Activated naive CD8-positive, alpha-beta T cell treated with anti-CD3 and anti-CD28 coated beads, Interleukin-2, amount 10 ng/mL, durations not matched to agents 7 days and 5 days (primary cell): ENCODE measurements around the gene CHAF1A. TPM values are rescaled to one million over a fixed set of nuclear protein-coding genes. Genes with fewer than 3 reads are reported as not detected.
A peak's percentile ranks its signal among the peaks of the same experiment; 100 is the strongest.

Experiments
- ATAC-seq: fragments of 150-1000 bp; cut with Tn5 transposase; one replicate; pipeline ENCODE4 v1.10.0; 2021; ENCODE audit warnings: low read depth, moderate library complexity
- POLR2A ChIA-PET: fragments of 350-600 bp; sonication (Branson Sonifier 250); formaldehyde crosslinking; loops from one replicate; lab custom pipeline; 2021; ENCODE audit warnings: antibody characterized with exemption; lab: Charles Lee
- DNase-seq: peaks from one replicate; pipeline ENCODE4 v3.0.0; 2021
- H3K27ac Mint-ChIP-seq: one replicate; pipeline ENCODE4 v1.8.0; 2022; ENCODE audit warnings: mild to moderate bottlenecking, mixed read lengths
- H3K27me3 Mint-ChIP-seq: one replicate; pipeline ENCODE4 v1.8.0; 2022; ENCODE audit warnings: mild to moderate bottlenecking, moderate library complexity, mixed read lengths
- H3K36me3 Mint-ChIP-seq: one replicate; pipeline ENCODE4 v1.8.0; 2021; ENCODE audit warnings: mild to moderate bottlenecking, mixed read lengths
- H3K4me1 Mint-ChIP-seq: one replicate; pipeline ENCODE4 v1.8.0; 2021; ENCODE audit warnings: mixed read lengths
- H3K4me3 Mint-ChIP-seq: one replicate; pipeline ENCODE4 v1.8.0; 2022; ENCODE audit warnings: mild to moderate bottlenecking, moderate library complexity, mixed read lengths
- H3K9me3 Mint-ChIP-seq: one replicate; pipeline ENCODE4 v1.8.0; 2021; ENCODE audit warnings: mixed read lengths
- total RNA-seq, 2 experiments: library from RNA; stranded (reverse); gene quantifications; one replicate each; pipeline ENCODE4 v1.2.3, GENCODE V29; 2021

CHAF1A gene
- total RNA-seq, 2 experiments from 2014 or later: 77.0 to 79.1 TPM

DNA sequence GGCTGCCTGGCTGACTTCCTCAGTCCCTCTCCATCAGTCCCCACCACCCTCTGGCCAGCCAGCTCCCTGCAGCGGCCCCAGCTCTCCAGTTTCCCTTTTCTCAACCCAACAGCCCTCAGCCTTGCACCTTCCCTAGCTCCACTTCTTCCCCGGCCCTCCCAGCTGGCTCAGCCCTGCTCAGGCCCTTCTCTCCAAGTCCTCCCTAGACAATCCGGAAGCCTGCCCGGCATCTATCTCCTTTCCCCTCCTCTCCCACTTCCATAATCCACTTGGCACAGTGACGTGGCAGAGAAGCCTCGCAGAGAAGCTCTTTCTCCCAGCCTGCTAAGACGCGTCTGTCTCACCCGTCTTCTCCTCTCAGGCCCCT, 54.0 kb downstream of the CHAF1A start:
- Mint-ChIP-seq H3K4me1 (peaks cover 15% of the 10 kb centered on the region), H3K36me3 (peaks cover 1% of the 10 kb centered on the region), H3K9me3 (no peaks in the 10 kb centered on the region), H3K4me3 (peak overlapping the region; percentile 92), H3K27me3 (no peaks in the 10 kb centered on the region), H3K27ac (peak overlapping the region; percentile 88)
- ATAC-seq (no peak), DNase-seq (no peak)
- POLR2A ChIA-PET: interaction anchor here (1.2 to 3.4 kb wide), 3 partner anchors 14 to 210 kb away, joined by 3 to 33 read pairs (median 5); partner anchors contain the start of genes HDGFL2 and YJU2

DNA sequence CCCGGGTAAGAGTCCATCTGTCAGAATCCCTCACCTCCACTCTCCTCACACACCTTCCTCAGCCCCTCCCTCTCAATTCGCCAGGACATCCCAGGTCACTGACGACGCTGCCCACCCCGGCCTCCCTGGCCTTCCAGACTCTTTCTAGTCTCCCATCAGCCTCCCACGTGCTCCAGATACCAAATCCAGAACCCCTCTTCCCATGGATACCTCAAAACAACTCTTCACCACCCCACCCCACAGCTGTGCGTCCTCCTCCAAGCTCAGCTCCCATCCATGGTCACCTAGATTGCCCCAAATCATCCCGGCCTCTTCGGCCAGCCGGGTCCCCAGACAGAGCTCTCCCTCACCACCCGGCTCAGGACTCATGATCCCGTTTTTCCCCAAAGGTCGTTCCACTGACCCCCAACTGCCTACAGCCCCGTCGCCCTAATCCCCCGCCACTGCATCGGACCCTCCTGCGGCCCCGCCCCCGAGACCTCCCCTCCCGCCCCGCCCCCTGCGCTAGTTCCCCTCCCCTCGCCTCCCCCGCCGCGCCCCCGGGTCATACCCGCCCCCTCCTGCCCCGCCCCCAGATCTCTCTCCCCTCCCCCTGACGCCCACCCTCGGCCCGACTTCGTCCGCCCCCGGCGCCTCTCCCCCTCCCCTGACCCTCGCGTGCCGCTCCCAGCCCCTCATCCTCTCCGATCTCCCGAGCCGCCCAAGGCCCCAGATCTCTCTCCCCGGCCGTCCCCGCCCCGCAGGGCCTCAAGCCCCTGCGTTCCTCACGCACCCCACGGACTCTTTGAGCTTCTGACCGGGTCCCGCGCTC, 54.6 kb downstream of the CHAF1A start:
- no peaks in the 10 kb centered on the region for H3K27me3 Mint-ChIP-seq
- DNase-seq: peak; percentile 53
- H3K9me3 Mint-ChIP-seq: no peaks in the 10 kb centered on the region
- POLR2A ChIA-PET: interaction anchor here (0.6 to 3.4 kb wide), 4 partner anchors 14 to 210 kb away, joined by 3 to 33 read pairs (median 4); partner anchors contain the start of genes HDGFL2 and YJU2
- H3K4me3 Mint-ChIP-seq: peak overlapping the region; percentile 92
- peak; percentile 30 for ATAC-seq
- H3K27ac Mint-ChIP-seq: peak overlapping the region; percentile 93
- peaks cover 15% of the 10 kb centered on the region for H3K4me1 Mint-ChIP-seq
- peaks cover 1% of the 10 kb centered on the region for H3K36me3 Mint-ChIP-seq

DNA sequence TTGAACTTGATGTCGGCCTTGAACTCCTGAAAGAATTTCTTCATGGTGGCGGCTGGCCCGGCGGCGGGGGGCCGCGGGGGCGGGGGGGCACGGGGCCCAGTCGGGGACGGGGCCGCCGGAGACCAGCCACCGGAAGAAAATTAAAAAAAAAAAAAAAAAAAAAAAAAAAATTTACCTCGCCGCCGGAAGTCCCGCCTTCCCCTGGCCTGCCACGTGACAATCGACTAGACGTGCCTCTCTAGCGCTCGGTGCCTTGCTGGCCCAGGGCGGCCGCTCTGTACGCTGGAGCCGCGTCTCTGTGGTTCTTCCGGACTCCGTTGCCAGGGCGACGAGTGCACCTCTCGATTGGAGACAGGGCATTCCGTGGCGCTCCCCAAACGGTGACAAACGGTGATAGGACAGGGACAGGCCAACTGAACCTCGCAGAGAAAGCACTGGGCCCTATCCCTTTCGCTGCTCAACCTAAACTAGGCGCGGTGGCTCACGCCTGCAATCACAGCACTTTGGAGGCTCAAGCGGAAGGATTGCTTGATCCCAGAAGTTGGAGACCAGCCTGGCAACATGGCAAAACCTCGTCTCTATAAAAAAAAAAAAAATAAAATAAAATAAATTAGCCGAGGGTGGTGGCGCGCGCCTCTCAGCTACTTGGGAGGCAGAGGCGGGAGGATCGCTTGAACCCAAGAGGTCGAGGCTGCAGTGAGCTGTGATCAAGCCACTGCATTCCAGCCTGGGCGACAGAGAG, 55.4 kb downstream of the CHAF1A start, which contains the start of gene UBXN6:
Gene UBXN6, minus strand, starts transcription at position 141 of the 742 bp plus-strand sequence. Its CDS starts 97 bp downstream, at position 44.
- H3K4me3 Mint-ChIP-seq: peak within 1 kb of the TSS; percentile 93
- POLR2A ChIA-PET: interaction anchor here (0.6 to 3.4 kb wide), 4 partner anchors 13 to 211 kb away, joined by 3 to 33 read pairs (median 4); partner anchors contain the start of genes HDGFL2 and YJU2
- H3K36me3 Mint-ChIP-seq: peaks cover 1% of the 10 kb centered on the region

DNA sequence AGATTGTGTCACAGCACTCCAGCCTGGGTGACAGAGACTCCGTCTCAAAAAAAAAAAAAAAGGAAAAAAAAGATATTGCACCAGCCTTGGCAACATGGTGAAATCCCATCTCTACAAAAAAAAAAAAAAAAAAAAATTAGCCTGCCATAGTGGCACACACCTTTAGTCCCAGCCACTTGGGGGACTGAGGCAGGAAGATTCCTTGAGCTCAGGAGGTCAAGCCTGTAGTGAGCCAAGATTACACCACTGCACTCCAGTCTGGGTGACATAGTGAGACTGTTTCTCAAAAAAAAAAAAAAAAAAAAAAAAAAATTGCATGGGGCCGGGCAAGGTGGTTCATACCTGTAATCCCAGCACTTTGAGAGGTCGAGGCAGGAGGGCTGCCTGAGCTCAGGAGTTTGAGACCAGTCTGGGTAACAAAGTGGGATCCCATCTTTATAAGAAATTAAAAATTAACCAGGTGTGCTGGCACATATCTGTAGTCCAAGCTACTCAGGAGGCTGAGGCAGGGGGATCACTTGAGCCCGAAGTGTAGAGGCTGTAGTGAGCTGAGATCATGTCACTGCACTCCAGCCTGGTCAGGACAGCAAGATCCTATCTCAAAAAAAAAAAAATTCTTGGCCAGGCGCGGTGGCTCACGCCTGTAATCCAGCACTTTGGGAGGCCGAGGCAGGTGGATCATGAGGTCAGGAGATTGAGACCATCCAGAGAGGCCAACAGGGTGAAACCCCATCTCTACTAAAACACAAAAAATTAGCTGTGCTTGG, 62.6 kb downstream of the CHAF1A start:
- POLR2A ChIA-PET: interaction anchor here (0.6 kb wide), 1 partner anchor 20 kb away, joined by 4 read pairs; no protein-coding TSS in a partner anchor
- Mint-ChIP-seq H3K4me1 (no peaks in the 10 kb centered on the region), H3K9me3 (no peaks in the 10 kb centered on the region), H3K27me3 (no peaks in the 10 kb centered on the region), H3K36me3 (no peaks in the 10 kb centered on the region), H3K27ac (no peak overlapping the region), H3K4me3 (no peak overlapping the region)
- no peak for ATAC-seq
- no peak for DNase-seq

More for the DNA sequence above, 55.4 kb downstream of the CHAF1A start, which contains the start of gene UBXN6:
- no peaks in the 10 kb centered on the region for H3K9me3 Mint-ChIP-seq
- ATAC-seq (peak; percentile 91), DNase-seq (peak; percentile 96)
- peaks cover 15% of the 10 kb centered on the region for H3K4me1 Mint-ChIP-seq
- H3K27ac Mint-ChIP-seq: peak within 1 kb of the TSS; percentile 93
- H3K27me3 Mint-ChIP-seq: no peaks in the 10 kb centered on the region

DNA sequence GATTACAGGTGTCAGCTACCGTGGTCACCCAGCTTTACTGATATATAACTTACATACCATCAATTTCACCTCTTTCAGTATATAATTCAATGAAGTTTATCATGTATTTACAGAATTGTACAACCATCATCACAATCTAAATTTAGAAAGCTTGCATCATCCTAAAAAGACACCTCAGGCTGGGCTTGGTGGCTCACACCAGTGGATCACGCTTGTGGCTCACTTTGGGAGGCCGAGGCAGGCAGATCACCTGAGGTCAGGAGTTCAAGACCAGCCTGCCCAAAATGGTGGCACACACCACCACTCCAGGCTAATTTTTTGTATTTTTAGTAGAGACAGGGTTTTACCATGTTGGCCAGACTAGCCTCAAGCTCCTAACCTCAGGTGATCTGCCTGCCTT, 65.4 kb downstream of the CHAF1A start:
- no peaks in the 10 kb centered on the region for H3K36me3 Mint-ChIP-seq
- POLR2A ChIA-PET: interaction anchor here (0.9 kb wide), 1 partner anchor 9 kb away, joined by 4 read pairs; no protein-coding TSS in a partner anchor
- DNase-seq (no peak), ATAC-seq (no peak)
- H3K9me3 Mint-ChIP-seq: no peaks in the 10 kb centered on the region
- H3K4me3 Mint-ChIP-seq: no peak overlapping the region
- H3K4me1 Mint-ChIP-seq: peaks cover 3% of the 10 kb centered on the region
- H3K27me3 Mint-ChIP-seq: no peaks in the 10 kb centered on the region
- no peak overlapping the region for H3K27ac Mint-ChIP-seq

DNA sequence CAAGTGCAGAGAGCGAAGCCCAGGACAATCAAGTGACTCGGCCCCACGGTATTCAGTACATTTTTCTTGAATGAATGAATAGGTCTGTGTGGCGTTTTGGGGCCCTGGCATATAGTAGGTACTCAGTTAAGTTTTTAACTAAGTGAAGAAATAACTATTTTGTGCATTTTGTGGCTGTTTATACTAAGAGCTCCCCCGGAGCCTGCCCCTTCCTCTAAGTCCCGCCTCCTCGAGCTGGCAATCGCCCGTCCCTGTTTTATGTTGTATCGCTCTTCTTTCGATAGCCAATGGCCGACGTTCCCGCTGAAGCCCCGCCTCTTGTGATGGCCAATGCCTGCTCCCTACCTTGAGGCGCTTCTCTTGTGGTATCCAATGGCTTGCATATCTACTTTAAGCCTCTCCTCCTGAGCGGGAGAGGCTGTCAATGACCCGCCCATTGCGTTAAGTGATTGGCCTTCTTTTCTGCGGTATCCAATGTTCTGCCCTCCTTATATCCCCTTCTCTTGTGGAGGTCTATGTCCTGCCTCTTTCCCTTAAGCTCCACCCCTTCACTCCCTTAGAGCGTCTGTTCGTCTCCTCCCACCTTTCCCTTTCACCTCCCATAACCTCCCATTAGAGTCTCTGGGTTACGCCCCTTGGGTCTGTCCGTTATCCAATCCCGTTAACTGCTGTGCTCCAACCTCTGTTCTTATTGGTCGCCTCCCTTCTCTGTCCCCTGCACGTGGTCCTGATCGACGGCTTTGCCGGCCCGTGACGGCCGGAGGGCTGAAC, 69.1 kb downstream of the CHAF1A start:
- ATAC-seq: peak; percentile 88

DNA sequence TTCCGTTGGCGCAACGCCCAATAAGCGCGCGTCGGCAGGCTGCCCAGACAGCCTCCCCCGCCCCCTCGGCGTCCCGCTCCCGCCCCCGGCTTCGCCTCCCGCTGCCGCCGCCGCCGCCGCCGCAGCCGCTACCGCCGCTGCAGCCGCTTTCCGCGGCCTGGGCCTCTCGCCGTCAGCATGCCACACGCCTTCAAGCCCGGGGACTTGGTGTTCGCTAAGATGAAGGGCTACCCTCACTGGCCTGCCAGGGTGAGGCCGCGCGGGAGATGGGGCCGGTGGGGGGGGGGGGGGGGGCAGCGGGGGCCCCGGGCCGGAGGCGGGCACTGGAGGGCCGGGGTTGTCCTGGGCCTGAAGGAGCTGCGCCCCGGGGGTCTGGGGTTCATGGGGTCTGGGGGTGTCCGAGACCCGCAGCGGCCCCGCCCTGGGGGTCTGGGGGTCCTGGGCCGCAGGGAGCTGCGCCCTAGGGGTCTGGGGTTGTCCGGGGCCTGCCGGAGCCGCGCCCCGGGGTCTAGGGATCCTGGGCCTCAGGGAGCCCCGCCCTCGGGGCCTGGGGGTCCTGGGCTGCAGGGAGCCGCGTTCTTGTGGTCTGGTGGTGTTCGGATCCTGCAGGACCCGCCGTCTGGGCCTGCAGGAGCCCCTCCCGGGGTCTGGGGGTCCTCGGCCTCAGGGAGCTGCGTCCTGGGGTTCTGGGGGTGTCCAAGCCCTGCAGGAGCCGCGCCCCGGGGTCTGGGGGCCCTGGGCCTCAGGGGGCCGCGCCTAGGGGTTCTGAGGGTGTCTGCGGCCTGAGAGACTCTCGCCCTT, 69.9 kb downstream of the CHAF1A start, which contains the start of gene HDGFL2:
Gene HDGFL2, plus strand, starts transcription at position 124 of the 801 bp plus-strand sequence. Its CDS starts 54 bp downstream, at position 178.
- POLR2A ChIA-PET: interaction anchor here (0.8 to 2.9 kb wide), 9 partner anchors 15 to 487 kb away, joined by 3 to 33 read pairs (median 4); partner anchors contain the start of genes CHAF1A, EEF2, MPND and PIAS4
- no peaks in the 10 kb centered on the region for H3K27me3 Mint-ChIP-seq
- ATAC-seq: no peak
- peak; percentile 95 for DNase-seq
- peaks cover 19% of the 10 kb centered on the region for H3K4me1 Mint-ChIP-seq
- peaks cover 5% of the 10 kb centered on the region for H3K36me3 Mint-ChIP-seq
- H3K4me3 Mint-ChIP-seq: peak within 1 kb of the TSS; percentile 88
- H3K27ac Mint-ChIP-seq: peak within 1 kb of the TSS; percentile 84
- no peaks in the 10 kb centered on the region for H3K9me3 Mint-ChIP-seq

More for the DNA sequence above, 69.1 kb downstream of the CHAF1A start:
- Mint-ChIP-seq H3K36me3 (peaks cover 2% of the 10 kb centered on the region), H3K4me3 (no peak overlapping the region), H3K4me1 (peaks cover 19% of the 10 kb centered on the region), H3K27me3 (no peaks in the 10 kb centered on the region), H3K9me3 (no peaks in the 10 kb centered on the region), H3K27ac (no peak overlapping the region)
- POLR2A ChIA-PET: interaction anchor here (0.7 to 2.9 kb wide), 18 partner anchors 11 to 486 kb away, joined by 3 to 33 read pairs (median 3); partner anchors contain the start of genes CHAF1A, DPP9, EEF2 and MPND
- DNase-seq: peak; percentile 90

DNA sequence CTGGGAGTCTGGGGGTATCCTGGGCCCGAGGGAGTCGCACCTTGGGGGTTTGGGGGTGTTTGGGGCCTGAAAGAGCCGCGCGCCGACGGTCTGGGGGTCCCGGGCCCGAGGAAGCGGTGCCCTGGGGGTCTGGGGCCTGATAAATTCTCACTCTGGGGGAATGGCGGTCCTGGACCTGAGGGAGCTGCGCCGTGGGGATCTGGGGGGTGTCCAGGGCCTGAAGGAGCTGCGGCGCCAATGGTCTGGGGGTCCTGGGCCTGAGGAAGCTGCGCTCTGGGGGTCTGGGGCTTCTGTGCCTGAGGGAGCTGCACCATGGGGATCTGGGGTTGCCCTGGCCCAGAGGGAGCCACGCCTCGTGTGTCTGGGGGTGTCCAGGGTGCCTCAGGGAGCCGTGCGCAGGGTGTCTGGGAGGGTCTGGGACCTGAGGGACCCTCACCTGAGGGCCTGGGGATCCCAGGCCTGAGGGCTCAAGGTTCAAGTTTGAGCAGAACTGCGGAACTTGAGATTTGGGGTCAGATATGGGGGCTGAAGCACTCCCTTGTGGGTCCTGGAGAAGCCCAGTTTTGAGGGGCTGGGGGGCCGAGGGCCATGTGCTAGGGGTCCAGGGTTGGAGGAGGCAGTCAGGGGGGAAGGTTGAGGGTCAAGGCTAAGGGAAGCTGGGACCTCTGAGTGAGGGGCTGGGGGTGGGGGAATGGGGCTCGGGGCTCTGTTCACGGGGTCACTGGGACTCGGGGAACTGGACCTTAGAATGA, 70.7 kb downstream of the CHAF1A start:
- Mint-ChIP-seq H3K4me1 (peaks cover 19% of the 10 kb centered on the region), H3K4me3 (peak overlapping the region; percentile 88), H3K27ac (peak overlapping the region; percentile 84), H3K27me3 (no peaks in the 10 kb centered on the region), H3K36me3 (peaks cover 9% of the 10 kb centered on the region), H3K9me3 (no peaks in the 10 kb centered on the region)
- POLR2A ChIA-PET: interaction anchor here (1.0 kb wide), 1 partner anchor 17 kb away, joined by 3 read pairs; no protein-coding TSS in a partner anchor
- ATAC-seq (no peak), DNase-seq (no peak)

DNA sequence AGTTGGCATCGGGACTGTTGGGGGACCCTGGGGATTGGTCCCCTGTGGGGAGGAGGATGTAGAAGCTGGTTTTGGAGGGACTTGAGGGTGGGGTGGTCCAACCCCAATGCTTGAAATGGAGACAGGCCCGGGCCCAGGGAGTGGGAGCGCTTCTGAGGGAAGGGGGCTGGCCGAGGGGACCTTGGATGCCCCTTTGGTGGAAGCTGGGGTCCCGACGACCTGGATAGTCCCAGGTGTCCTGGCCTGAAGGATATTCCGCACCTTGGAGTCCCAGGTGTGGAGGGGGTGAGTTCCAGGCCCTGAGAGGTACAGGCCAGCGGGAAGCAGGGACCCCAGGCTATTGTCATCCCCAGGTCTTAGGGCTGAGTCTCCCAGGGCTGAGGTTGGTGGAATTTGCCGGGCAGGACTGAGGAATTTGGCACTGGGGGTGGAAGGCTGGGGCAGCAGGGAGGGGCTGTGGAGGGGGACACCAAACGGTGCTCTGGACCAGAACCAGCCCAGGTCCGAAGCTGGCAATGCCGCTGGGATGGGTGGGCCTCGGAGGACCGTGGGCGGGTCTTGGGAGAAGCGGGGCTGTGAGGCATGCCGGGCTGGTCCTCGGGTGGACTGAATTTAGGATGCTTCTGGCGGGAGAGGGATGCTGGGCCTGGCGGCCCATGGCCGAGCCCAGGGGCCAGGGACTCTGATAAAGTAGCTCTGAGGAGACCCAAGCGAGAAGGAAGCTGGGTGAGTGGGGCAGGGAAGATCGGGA, 71.5 kb downstream of the CHAF1A start:
- Mint-ChIP-seq H3K27me3 (no peaks in the 10 kb centered on the region), H3K27ac (peak overlapping the region; percentile 84), H3K4me1 (peaks cover 19% of the 10 kb centered on the region), H3K9me3 (no peaks in the 10 kb centered on the region), H3K36me3 (peaks cover 9% of the 10 kb centered on the region), H3K4me3 (peak overlapping the region; percentile 88)
- POLR2A ChIA-PET: interaction anchor here (1.0 kb wide), 1 partner anchor 17 kb away, joined by 3 read pairs; no protein-coding TSS in a partner anchor
- DNase-seq (no peak), ATAC-seq (no peak)

DNA sequence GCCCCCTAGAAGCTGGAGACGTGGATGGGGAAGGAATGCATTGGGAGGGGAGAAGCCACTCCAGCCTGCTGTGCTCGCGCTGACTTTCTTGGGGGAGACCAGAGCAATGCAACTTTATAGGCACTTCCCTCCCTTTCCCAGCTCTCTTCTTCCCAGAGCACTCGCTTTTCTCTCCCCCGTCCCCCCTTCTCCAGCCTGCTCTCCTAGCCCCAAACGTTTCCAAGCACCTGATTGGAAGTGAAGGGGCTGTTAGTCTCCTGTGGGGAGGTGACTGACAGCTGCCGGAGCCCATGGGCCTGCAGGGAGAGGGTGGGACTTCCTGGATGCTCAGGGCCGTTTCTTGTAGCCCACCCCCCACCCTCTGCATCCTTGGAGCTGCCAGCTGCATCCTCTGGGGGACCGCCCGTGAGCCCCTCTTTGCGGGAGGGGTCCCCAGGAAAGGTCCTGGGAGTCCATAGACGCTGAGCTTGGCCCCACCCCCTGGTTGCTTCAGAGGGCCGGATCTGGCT, 72.1 kb downstream of the CHAF1A start:
- Mint-ChIP-seq H3K27ac (peak overlapping the region; percentile 84), H3K9me3 (no peaks in the 10 kb centered on the region), H3K36me3 (peaks cover 9% of the 10 kb centered on the region), H3K27me3 (no peaks in the 10 kb centered on the region), H3K4me1 (peaks cover 19% of the 10 kb centered on the region), H3K4me3 (peak overlapping the region; percentile 88)
- ATAC-seq: no peak
- POLR2A ChIA-PET: no interaction called here
- DNase-seq: no peak
